Peyer's patch (tissue), 4 donors: ENCODE results near the gene TTLL10. TPM values are rescaled to one million over a fixed set of nuclear protein-coding genes. Genes with fewer than 3 reads are reported as not detected.

ENCODE experiments used
- DNase-seq, 3 donors: peaks; one replicate each; pipeline ENCODE4 v3.0.0-alpha.2; 2017 to 2019
- H3K27ac ChIP-seq, 4 donors: fragments of 200-600 bp; sonication (generic); one replicate each; pipeline ENCODE4 v1.5.1; 2016 to 2019
- H3K27me3 ChIP-seq, 2 donors: fragments of 200-600 bp; sonication (generic); one replicate each; pipeline ENCODE4 v1.5.1; 2019
- H3K36me3 ChIP-seq, 3 donors: fragments of 200-600 bp; sonication (generic); one replicate each; pipeline ENCODE4 v1.5.1; 2016 to 2019
- H3K4me1 ChIP-seq, 4 donors: fragments of 200-600 bp; sonication (generic); one replicate each; pipeline ENCODE4 v1.5.1; 2016 to 2019
- H3K4me3 ChIP-seq, 4 donors: fragments of 200-600 bp; sonication (generic); 1 replicate in 3 of 4; 2 replicates in 1 of 4; pipeline ENCODE4 v1.5.1; 2016 to 2019; ENCODE audit warnings: mild to moderate bottlenecking in 1 of 4
- H3K9me3 ChIP-seq, 4 donors: fragments of 200-600 bp; sonication (generic); one replicate each; pipeline ENCODE4 v1.5.1; 2016 to 2019; ENCODE audit warnings: mild to moderate bottlenecking in 1 of 4
- CTCF ChIP-seq, 6 experiments: fragments of 450-650 bp in 4 of 6; fragments of 200-600 bp in 2 of 6; sonication (generic) in 1 of 6; IDR thresholded peaks; one replicate each; pipeline ENCODE4 v1.5.1; 2017 to 2019; ENCODE audit warnings: antibody characterized with exemption in 6 of 6, mild to moderate bottlenecking in 3 of 6, moderate library complexity in 1 of 6
- POLR2A ChIP-seq, 2 donors: fragments of 450-650 bp; IDR thresholded peaks; one replicate each; pipeline ENCODE4 v1.5.1; 2017; ENCODE audit warnings: antibody characterized with exemption in 2 of 2, mild to moderate bottlenecking in 2 of 2, moderate library complexity in 2 of 2
- total RNA-seq, 4 donors: library from RNA; depleted of rRNA; stranded (reverse); fragments of >200 nt; gene quantifications; one replicate each; pipeline ENCODE4 v1.1.0, GENCODE V29; 2016

The TTLL10 gene
- total RNA-seq, 4 donors from 2014 or later, result 1.6 to 3.6 (median 1.8) TPM; not detected in 1

- Histone ChIP-seq H3K4me1 (peaks cover 0 to 61% (median under 1%) of the 10 kb centered on the region in 4 donors), H3K36me3 (no peaks in the 10 kb centered on the region), H3K27ac (peak overlapping the region in 3 of 4 donors; percentile 82 to 92 (median 85)), H3K4me3 (peak overlapping the region in 2 of 4 donors; percentile 51 to 61), H3K27me3 (no peaks in the 10 kb centered on the region), H3K9me3 (no peaks in the 10 kb centered on the region)
- TF ChIP-seq POLR2A (IDR thresholded peaks at IDR 0.05) (no peak), CTCF (IDR thresholded peaks at IDR 0.05) (no peak)
- peak in 1 of 3 donors; percentile 67 for DNase-seq
Observed at GRCh38 chr1:1127551-1128451, 45.9 kb upstream of the TTLL10 start.

GRCh38 chr1:1128454-1129139 is 45.1 kb upstream of the TTLL10 start:
- DNase-seq, result peak in 1 of 3 donors; percentile 74
- Histone ChIP-seq H3K36me3 (no peaks in the 10 kb centered on the region), H3K9me3 (no peaks in the 10 kb centered on the region), H3K27me3 (no peaks in the 10 kb centered on the region), H3K27ac (peak overlapping the region in 3 of 4 donors; percentile 82 to 92 (median 85)), H3K4me3 (peak overlapping the region in 3 of 4 donors; percentile 22 to 61 (median 51)), H3K4me1 (peaks cover 0 to 58% (median 0%) of the 10 kb centered on the region in 4 donors)
- TF ChIP-seq POLR2A (IDR thresholded peaks at IDR 0.05) (peak in 1 of 2 donors; percentile 50), CTCF (IDR thresholded peaks at IDR 0.05) (no peak)

- peak overlapping the region in 3 of 4 donors; percentile 22 to 61 (median 51) for H3K4me3 ChIP-seq
- H3K36me3 ChIP-seq, result no peaks in the 10 kb centered on the region
- peaks cover 0 to 54% (median 0%) of the 10 kb centered on the region in 4 donors for H3K4me1 ChIP-seq
- no peak for DNase-seq
- TF ChIP-seq CTCF (IDR thresholded peaks at IDR 0.05) (no peak), POLR2A (IDR thresholded peaks at IDR 0.05) (no peak)
- H3K27me3 ChIP-seq, result no peaks in the 10 kb centered on the region
- H3K9me3 ChIP-seq, result no peaks in the 10 kb centered on the region
- H3K27ac ChIP-seq, result peak overlapping the region in 3 of 4 donors; percentile 82 to 92 (median 85)
Observed at GRCh38 chr1:1129381-1129821, 44.3 kb upstream of the TTLL10 start.

DNA sequence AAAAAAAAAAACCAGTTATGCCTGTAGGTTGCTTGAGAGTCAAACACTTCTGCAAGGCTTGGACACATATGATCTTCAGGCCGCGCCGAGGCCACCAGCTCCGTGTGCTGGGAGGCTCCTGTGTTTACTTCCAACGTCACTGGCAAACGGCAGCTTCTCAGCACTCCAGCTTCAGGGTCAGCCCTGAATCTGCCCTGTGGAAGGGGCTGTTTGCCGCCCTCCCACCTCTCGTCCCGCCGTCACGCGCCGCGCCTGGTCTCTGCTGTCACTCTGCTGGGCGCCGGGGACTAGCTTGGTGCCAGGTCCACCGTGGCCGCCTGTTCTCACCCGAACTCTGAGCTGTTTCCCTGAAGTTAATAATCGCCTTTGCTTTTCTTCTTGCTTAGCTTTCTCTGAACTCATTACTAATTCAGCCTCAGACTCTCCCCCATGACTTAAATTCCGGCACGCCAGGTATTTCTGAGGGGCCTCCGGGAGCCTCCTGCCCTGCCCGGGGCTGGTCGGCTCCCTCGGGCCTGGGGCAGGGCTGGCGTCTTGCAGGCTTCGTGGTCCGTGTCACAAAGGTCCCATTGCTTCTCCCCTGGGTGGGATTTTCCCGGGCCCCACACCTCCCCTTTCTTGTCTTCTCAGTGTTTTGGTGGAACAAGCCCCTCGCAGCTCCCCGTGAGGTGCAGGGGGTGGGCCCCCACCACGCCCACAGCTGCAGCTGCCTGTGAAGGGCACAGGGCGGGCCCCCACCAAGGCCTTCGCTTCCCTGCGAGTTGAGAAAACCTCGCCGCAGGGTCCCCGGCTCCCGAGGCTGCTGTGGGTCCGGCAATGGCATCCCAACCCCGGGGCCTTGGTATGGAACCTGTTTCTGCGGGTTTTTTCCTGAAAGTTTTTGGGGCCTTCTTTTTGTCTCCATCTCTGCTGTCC is 43.2 kb upstream of the TTLL10 start:
- H3K4me1 ChIP-seq, result peaks cover 0 to 63% (median 0%) of the 10 kb centered on the region in 4 donors

More for the DNA sequence above, 43.2 kb upstream of the TTLL10 start:
- Histone ChIP-seq H3K27me3 (no peaks in the 10 kb centered on the region), H3K27ac (peak overlapping the region in 3 of 4 donors; percentile 82 to 92 (median 85)), H3K9me3 (no peaks in the 10 kb centered on the region), H3K4me3 (peak overlapping the region in 2 of 4 donors; percentile 35 to 37), H3K36me3 (no peaks in the 10 kb centered on the region)
- peak; percentile 44 to 66 for TF ChIP-seq POLR2A (IDR thresholded peaks at IDR 0.05)
- no peak for TF ChIP-seq CTCF (IDR thresholded peaks at IDR 0.05)
- DNase-seq, result peak in 1 of 3 donors; percentile 76
